Lower leg skin (tissue), 3 donors: ENCODE data around the gene IL7R.

ENCODE experiments used
- POLR2A ChIP-seq, 2 donors: fragments of 450-650 bp; IDR thresholded peaks; one replicate each; pipeline ENCODE4 v1.6.1; 2016 to 2017; ENCODE audit warnings: antibody characterized with exemption in 2 of 2, mild to moderate bottlenecking in 1 of 2, moderate library complexity in 1 of 2
- TF ChIP-seq, protein P1 (sequence below), 3 donors: fragments of 450-650 bp; IDR thresholded peaks; one replicate each; pipeline ENCODE4 v1.5.1; 2016; ENCODE audit warnings: antibody characterized with exemption in 3 of 3, mild to moderate bottlenecking in 3 of 3, moderate library complexity in 2 of 3

GRCh38 chr5:35856765-35857351 lies at the start of gene IL7R:
- TF ChIP-seq, protein P1, sequence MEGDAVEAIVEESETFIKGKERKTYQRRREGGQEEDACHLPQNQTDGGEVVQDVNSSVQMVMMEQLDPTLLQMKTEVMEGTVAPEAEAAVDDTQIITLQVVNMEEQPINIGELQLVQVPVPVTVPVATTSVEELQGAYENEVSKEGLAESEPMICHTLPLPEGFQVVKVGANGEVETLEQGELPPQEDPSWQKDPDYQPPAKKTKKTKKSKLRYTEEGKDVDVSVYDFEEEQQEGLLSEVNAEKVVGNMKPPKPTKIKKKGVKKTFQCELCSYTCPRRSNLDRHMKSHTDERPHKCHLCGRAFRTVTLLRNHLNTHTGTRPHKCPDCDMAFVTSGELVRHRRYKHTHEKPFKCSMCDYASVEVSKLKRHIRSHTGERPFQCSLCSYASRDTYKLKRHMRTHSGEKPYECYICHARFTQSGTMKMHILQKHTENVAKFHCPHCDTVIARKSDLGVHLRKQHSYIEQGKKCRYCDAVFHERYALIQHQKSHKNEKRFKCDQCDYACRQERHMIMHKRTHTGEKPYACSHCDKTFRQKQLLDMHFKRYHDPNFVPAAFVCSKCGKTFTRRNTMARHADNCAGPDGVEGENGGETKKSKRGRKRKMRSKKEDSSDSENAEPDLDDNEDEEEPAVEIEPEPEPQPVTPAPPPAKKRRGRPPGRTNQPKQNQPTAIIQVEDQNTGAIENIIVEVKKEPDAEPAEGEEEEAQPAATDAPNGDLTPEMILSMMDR (IDR thresholded peaks at IDR 0.05) = no peak
- no peak for TF ChIP-seq POLR2A (IDR thresholded peaks at IDR 0.05)
